Germinal center (tissue), 1 donor: ENCODE data around the gene SELENOT.
"Not testable (repeated sequence)": the region's sequence is repeated elsewhere in the genome, so short reads cannot be mapped to it uniquely, and the experiment has no call there.

Experiments
- DNase-seq: peaks from one replicate; pipeline ENCODE4 v3.0.0; 2012; ENCODE audit warnings: mixed read lengths, low spot score

The SELENOT gene, protein sequence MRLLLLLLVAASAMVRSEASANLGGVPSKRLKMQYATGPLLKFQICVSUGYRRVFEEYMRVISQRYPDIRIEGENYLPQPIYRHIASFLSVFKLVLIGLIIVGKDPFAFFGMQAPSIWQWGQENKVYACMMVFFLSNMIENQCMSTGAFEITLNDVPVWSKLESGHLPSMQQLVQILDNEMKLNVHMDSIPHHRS

DNA sequence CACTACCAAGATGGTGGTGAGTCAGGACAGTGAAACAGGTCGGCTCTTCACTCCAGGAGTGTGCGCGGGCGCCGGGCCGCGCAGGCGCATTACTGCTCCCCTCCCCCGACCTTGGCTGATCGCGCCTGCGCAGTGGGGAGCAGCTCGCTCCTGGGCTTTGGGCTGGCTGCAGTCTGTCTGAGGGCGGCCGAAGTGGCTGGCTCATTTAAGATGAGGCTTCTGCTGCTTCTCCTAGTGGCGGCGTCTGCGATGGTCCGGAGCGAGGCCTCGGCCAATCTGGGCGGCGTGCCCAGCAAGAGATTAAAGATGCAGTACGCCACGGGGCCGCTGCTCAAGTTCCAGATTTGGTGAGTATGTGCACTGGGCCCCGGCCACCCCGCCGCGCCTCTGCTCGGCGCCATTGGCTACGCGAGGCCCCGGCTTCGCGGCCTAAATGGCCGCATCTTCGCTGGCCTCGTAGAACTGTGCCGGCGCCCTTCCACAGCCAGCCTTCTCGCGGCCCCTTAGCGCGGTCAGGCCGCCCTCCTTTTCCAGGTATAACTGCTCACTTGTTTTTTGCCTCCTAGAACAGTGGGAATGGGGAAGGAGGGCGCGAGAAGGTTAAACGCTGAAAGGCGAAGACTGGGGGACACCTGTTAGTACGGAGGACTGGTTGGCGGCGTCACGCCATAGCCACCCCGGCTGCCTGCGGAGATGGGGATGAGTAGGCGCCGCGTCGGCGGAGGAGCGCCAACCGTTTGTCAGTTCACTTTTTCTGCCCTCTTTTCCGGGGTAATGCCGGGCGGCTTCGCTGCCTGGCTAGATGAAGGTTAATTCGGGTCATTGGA, at the start of gene SELENOT:
Gene SELENOT (plus strand): TSS at position 169 of the 827 bp plus-strand sequence. CDS start 42 bp downstream, at position 211.
- DNase-seq = peak; percentile 94

DNA sequence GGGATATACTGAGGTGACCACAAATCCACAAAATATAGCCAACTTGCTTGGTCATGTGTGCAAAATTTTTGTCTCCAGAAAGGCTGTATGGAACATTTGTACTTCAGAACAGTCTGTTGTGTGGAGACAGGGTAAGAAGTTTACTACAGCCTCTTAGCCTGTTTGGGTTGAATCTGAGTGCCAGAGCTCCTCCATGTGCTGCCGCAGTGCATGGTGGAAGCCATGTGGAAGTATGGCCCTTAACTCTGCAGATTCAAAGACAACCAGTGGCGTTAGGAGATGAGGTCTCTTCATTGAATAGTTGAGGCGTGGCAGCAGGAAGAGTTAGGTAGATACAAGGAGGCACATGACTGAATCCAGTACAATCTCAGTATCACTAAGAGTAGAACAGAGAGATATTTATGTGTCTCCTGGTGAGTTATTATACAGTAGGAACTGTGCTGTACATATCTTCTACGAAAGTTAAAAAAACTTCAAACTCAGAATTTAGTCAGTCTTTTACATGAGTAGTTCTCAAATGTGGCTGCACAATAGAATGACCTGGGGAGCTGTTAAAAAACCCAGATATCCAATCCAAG, 47.2 kb upstream of the SELENOT start:
- no peak for DNase-seq

DNA sequence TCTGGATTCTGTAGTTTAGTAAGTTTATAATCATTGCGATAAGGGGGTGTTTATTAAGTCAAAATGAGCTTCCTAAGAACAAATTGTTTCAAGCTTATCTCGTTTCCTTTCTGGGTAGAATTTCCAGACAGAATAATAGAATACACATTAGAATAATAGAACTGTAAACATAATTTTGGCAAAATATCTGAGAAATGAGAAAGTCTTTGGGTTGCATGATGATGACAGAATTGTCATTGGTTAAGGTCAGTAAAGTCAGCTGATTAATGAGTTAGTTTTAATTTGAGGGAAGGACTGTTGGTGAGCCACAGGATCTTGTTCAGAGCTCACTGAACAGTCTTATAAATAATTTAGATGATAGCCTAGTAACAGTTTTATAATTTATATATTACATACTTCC, 46.3 kb upstream of the SELENOT start:
- no peak for DNase-seq

DNA sequence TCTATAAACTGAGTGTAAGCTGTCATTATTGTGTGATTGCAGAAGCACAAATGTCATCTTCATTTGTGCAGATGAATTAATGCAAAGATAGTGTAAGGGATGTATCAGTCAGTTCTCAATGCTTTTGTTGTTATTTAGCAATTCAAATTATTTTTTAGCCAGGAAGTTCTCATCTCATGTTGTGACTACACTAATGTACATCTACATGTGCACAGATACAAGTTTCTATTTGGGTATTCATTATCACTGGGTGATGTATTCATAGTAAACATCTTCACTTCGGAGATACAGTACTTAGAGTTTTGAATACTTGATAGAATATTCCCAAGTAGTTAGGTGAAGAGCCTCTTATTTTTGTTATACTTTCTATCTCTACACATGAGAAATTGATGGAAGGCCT, 45.4 kb upstream of the SELENOT start:
- DNase-seq = no peak

GRCh38 chr3:150564243-150564642, 38.9 kb upstream of the SELENOT start:
- DNase-seq = no peak

GRCh38 chr3:150567328-150567727, 35.8 kb upstream of the SELENOT start:
- DNase-seq = no peak

DNA sequence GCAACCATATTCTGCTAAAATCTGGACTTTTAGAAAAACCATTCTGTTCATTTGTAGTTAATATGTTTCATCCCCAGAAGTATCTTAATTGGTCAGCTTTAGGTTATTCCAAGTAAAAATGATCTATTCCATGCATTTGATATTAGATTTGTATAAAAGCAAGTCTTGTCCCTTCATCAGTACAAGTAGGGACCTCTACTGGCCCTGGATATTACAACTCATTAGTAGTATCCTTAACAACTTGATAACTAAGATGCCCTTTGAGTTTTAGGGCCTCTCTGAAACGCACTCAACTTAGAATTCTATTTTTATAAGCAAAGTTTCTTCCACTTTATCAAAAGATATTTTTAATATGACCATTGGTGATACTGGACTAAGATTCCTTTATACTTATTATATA, 25.3 kb upstream of the SELENOT start:
- no peak for DNase-seq

- DNase-seq = no peak
These were observed 21.9 kb upstream of the SELENOT start for GRCh38 chr3:150581174-150581573.

DNA sequence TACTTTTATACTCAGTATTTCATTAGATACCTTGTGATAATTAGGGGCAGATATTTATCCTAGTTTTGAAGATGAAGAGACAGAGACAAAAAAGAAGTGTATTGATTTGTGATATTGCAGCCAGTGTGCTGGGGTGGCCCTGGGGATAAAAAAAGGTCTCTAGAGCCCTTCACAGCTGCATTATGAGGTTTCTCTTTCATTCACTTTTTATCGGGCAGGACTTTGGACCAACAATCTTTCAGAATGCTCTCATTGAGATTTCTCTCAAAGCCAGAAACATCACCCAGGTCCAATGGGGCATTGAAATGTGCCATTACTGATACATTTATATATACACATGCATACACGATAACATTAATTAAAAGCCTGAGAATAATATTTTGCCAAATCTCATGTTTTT, 20.5 kb upstream of the SELENOT start:
- no peak for DNase-seq

DNA sequence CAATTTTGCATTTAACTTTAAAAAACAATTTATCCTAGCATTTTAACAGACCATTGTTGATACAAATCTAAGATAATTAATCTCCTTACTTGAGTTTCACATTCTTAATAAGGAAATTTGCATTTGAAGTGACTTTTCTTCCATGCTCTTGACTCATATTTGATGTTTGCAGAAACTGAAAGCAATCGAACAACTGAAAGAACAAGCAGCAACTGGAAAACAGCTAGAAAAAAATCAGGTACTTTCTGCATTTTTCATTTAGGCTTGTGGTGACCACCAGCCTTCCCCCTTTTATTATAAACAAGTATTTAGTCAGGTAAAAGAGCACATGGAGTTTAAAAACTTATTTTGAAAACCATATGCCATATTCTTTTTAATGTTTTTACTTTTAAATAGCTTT, 20.1 kb upstream of the SELENOT start:
- DNase-seq = no peak

GRCh38 chr3:150588027-150588830, 14.9 kb upstream of the SELENOT start:
- no peak for DNase-seq

GRCh38 chr3:150589759-150590158, 13.4 kb upstream of the SELENOT start:
- DNase-seq = no peak

DNA sequence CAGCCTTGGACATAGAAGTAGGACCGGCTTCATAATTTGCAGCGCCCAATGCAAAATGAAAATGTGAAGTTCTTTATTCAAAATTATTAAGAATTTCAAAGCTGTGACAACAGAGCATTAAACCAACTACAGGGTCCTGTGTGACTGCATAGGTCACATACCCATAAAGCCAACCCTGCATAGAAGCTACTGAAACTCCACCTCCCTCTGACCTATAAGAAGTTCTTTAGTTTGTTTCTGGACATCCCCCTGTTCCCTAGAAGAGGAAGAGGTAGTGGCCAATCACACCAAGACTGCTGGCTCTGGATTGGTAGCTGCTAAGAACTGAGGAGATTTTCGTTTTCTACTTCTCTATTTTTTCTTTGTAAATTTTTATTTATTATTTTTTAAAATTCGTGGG, 9.0 kb upstream of the SELENOT start:
- DNase-seq = no peak

DNA sequence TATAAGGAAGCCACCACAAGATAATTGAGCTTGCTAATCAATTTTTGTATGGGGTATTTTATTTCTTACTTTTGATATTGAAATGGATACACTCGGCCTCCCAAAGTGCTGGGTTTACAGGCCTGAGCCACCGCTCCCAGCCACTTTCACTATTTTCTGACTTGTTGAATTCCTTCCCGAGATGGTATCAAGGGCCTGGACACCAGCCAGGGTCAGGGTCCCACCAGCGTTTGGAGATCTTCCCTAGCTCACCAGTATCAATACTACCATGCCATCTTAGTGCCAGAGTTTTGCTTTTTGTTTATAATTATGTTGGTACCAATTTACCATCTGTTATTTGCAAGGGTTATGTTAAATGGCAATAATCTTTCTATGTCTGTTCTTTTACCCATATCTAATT, 5.5 kb upstream of the SELENOT start:
- DNase-seq = no peak

- no peak for DNase-seq
These were observed 3.4 kb upstream of the SELENOT start for GRCh38 chr3:150599611-150600297.

DNA sequence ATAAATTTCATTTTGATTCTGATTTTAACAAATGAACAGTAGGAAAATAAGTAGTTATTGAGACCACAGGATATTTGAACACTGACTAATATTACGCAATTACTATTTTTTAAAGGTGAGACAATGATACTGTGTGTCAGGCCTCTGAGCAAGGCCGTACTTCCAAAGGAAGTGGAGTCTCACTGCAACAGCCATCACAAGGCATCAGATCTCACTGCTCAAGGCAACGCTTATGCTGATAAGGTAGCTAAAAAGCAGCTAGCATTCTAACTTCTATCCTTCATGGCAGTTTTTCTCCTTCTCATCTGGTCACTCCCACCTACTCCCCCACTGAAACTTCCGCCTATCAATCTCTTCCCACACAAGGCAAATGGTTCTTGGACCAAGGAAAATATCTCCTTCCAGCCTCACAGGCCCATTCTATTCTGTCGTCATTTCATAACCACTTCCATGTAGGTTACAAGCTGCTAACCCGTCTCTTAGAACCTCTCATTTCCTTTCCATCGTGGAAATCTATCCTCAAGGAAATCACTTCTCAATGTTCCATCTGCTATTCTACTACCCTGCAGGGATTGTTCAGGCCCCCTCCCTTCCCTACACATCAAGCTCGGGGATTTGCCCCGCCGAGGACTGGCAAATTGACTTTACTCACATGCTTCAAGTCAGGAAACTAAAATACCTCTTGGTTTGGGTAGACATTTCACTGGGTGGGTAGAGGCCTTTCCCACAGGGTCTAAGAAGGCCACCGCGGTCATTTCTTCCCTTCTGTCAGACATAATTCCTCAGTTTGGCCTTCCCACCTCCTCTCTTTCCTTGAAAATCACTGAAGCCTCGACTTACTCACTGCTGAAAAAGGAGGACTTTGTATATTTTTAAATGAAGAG, 2.2 kb upstream of the SELENOT start:
- not testable (repeated sequence) for DNase-seq

DNA sequence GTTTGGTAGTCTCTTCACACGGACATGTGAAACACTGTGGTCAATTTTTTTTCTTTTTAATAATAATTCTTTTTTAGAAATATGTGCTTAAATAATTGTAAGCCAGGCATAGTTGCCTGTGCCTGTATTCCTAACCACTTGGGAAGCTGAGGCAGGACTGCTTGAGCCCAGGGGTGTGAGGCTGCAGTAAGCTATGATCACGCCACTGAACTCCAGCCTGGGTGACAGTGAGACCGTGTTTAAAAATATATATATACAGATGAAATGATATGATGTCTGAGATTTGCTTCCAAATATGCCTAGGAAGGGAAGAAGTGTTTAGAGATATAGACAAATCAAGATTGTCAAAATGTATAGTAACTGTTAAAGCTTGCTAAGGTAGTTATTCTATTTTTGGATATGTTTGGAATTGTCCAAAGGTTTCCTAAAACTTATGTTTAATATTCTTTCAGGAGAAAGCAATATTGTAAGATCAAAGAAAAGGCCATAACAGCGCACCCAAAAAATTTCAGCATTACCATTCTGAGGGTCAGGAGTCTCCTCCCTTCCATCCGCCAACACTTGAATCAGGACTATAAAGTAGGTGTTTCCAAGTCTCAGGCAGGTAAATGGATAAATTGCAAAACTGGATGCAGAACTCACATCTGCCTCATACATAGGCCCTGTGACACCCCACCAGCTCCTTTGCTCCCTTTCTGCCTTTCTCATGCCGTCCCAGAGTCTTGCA, 532 bp upstream of the SELENOT start:
- no peak for DNase-seq

DNA sequence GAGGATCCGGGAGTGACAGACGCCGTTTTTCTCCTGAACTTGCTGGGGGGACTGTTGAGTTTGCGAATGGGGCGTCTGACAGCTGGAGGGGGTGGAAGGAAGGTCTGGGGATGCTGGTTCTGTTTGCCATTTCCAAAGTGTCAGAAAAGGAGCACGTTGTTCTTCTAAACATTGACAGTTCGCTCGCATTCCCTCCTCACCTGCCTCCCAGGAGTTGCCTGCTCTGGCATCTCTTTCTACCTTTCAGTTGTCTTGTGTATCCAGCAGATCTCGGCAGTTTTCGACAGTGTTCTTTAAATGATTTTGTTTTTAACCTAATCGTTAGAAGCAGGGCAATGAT, 829 bp downstream of the SELENOT start:
- DNase-seq = no peak

DNA sequence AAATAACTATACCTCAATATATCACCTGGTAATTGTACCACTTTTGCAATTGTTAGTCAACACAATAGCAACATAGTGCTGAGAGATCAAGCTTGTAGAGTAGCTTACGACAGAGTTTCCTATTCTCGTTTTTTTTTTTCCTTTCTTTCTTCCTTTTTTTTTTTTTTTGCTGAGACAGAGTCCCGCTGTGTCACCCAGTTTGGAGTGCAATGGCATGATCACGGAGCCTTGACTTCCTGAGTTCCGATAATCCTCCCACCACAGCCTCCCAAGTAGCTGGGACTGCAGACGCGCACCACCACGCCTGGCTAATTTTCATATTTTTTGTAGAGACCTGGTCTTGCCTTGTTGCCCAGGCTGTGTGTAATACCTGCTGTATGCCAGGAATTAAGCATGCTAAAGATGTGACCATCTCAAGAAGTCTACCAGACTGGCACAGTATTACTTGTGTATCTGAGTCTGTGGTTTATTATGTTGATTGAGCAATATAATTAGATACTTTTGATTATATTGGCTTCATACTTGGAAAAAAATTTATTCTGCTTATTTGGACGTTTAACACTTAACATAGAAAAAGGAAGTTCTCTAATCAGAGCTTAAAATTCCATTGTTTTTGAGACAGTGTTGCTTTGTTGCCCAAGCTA, 3.0 kb downstream of the SELENOT start:
- no peak for DNase-seq
